GM23248 (cell line): ENCODE measurements around the gene TXNRD1. TPM values are rescaled to one million over a fixed set of nuclear protein-coding genes. Genes with fewer than 3 reads are reported as not detected.

ENCODE experiments used
- DNase-seq: peaks from one replicate; pipeline ENCODE4 v3.0.0-alpha.2; 2015
- H2AFZ ChIP-seq: fragments of 200-600 bp; sonication (generic); 2 replicates; pipeline ENCODE4 v1.6.1; 2016; ENCODE audit warnings: antibody characterized with exemption
- H3F3A ChIP-seq: fragments of 200-600 bp; sonication (generic); 2 replicates; pipeline ENCODE4 v1.6.1; 2016; ENCODE audit warnings: mild to moderate bottlenecking, antibody characterized with exemption, mixed run types; ENCODE audit not compliant: insufficient read depth
- H3K27ac ChIP-seq: fragments of 200-600 bp; sonication (generic); 2 replicates; pipeline ENCODE4 v1.5.1; 2016; ENCODE audit warnings: mild to moderate bottlenecking
- H3K27me3 ChIP-seq: fragments of 200-600 bp; sonication (generic); replicated peaks from 2 replicates; pipeline ENCODE4 v1.6.1; 2016; ENCODE audit warnings: mild to moderate bottlenecking; ENCODE audit not compliant: insufficient read depth
- H3K36me3 ChIP-seq: fragments of 200-600 bp; sonication (generic); 2 replicates; pipeline ENCODE4 v1.6.1; 2016; ENCODE audit warnings: low read depth, mild to moderate bottlenecking
- H3K4me1 ChIP-seq: fragments of 200-600 bp; sonication (generic); 2 replicates; pipeline ENCODE4 v1.6.1; 2016; ENCODE audit warnings: mild to moderate bottlenecking; ENCODE audit not compliant: insufficient read depth
- H3K4me2 ChIP-seq: fragments of 200-600 bp; sonication (generic); one replicate; pipeline ENCODE4 v1.6.1; 2016; ENCODE audit warnings: mild to moderate bottlenecking; ENCODE audit not compliant: unreplicated experiment
- H3K4me3 ChIP-seq: fragments of 200-600 bp; sonication (generic); 2 replicates; pipeline ENCODE4 v1.5.1; 2016; ENCODE audit warnings: mild to moderate bottlenecking
- H3K79me2 ChIP-seq: fragments of 200-600 bp; sonication (generic); 2 replicates; pipeline ENCODE4 v1.6.1; 2016; ENCODE audit warnings: mild to moderate bottlenecking; ENCODE audit not compliant: insufficient read depth
- H3K9ac ChIP-seq: fragments of 200-600 bp; sonication (generic); 2 replicates; pipeline ENCODE4 v1.6.1; 2016; ENCODE audit warnings: mild to moderate bottlenecking
- H3K9me2 ChIP-seq: fragments of 200-600 bp; sonication (generic); 2 replicates; pipeline ENCODE4 v1.6.1; 2016; ENCODE audit warnings: mixed run types, mild to moderate bottlenecking, moderate library complexity; ENCODE audit not compliant: insufficient read depth
- H3K9me3 ChIP-seq: fragments of 200-600 bp; sonication (generic); one replicate; pipeline ENCODE4 v1.6.1; 2017; ENCODE audit warnings: low read depth
- H4K20me1 ChIP-seq: fragments of 200-600 bp; sonication (generic); 2 replicates; pipeline ENCODE4 v1.6.0; 2016; ENCODE audit not compliant: insufficient read depth
- EZH2 ChIP-seq: fragments of 200-600 bp; sonication (generic); IDR thresholded peaks from 2 replicates; pipeline ENCODE4 v1.6.1; 2018; ENCODE audit warnings: antibody characterized with exemption, mild to moderate bottlenecking; ENCODE audit not compliant: insufficient read depth, poor library complexity, severe bottlenecking
- EZH2phosphoT487 ChIP-seq: fragments of 200-600 bp; sonication (generic); IDR thresholded peaks from 2 replicates; pipeline ENCODE4 v1.6.1; 2018; ENCODE audit warnings: antibody characterized with exemption, moderate library complexity, mild to moderate bottlenecking, low read depth; ENCODE audit not compliant: insufficient read depth
- WGBS, 2 experiments: methylation state at CpG; one replicate each; pipeline ENCODE4 v1.1.6; 2015 to 2017; ENCODE audit warnings: low lambda C conversion rate in 2 of 2, low coverage in 1 of 2; ENCODE audit errors: missing lambda C conversion rate in 2 of 2; 5-methylcytosine and 5-hydroxymethylcytosine counted together
- in situ Hi-C: fragments of 300-500 bp; cut with MboI; formaldehyde crosslinking; loops from 2 replicates; pipeline ENCODE4 v1.15.0; 2020
- polyA plus RNA-seq: library from polyadenylated mRNA; unstranded; fragments of >200 nt; fragmentation: Nextera tagmentation; extraction: Ambion mirVana; gene quantifications from 2 replicates; pipeline ENCODE4 v1.2.1, GENCODE V29; 2016
- total RNA-seq: library from RNA; depleted of rRNA; stranded (reverse); fragments of >200 nt; shearing (Covaris generic); gene quantifications from 2 replicates; pipeline ENCODE4 v1.2.3, GENCODE V29; 2014

The TXNRD1 gene
- total and polyA plus RNA-seq, 2 experiments from 2014 or later: 255 to 477 TPM

DNA sequence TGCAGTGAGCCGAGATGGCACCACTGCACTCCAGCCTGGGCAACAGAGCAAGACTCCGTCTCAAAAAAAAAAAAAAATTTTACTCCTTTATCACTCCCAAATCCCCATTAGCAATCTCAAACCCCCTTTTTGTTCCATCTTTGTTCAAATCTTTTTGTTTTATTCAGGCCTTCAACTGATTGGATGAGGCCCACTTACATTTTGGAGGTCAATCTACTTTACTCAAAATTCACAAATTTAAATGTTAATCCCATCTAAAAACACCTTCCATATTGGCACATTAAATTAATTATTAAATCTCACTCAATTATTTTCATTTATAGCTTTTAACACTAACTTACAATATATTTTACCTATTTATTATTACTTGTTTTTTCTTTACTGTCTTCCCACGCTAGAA is 27.0 kb upstream of the TXNRD1 start:
- DNase-seq: no peak
- no peaks in the 10 kb centered on the region for H4K20me1 ChIP-seq
- H2AFZ ChIP-seq: no peak overlapping the region
- H3F3A ChIP-seq: peaks cover 22% of the 10 kb centered on the region
- H3K4me3 ChIP-seq: no peak overlapping the region
- H3K27me3 ChIP-seq: no peaks in the 10 kb centered on the region
- H3K36me3 ChIP-seq: no peaks in the 10 kb centered on the region
- H3K9ac ChIP-seq: no peak overlapping the region
- no peaks in the 10 kb centered on the region for H3K9me2 ChIP-seq
- in situ Hi-C loops: no loop called here
- no peak overlapping the region for H3K4me2 ChIP-seq
- no peak overlapping the region for H3K27ac ChIP-seq
- 96 to 98% methylated on average over 3 of the region's 3 CpGs for WGBS, 2 experiments
- H3K9me3 ChIP-seq: no peaks in the 10 kb centered on the region
- peaks cover 16% of the 10 kb centered on the region for H3K4me1 ChIP-seq
- no peaks in the 10 kb centered on the region for H3K79me2 ChIP-seq
- TF ChIP-seq EZH2 (no peak), EZH2phosphoT487 (no peak)

DNA sequence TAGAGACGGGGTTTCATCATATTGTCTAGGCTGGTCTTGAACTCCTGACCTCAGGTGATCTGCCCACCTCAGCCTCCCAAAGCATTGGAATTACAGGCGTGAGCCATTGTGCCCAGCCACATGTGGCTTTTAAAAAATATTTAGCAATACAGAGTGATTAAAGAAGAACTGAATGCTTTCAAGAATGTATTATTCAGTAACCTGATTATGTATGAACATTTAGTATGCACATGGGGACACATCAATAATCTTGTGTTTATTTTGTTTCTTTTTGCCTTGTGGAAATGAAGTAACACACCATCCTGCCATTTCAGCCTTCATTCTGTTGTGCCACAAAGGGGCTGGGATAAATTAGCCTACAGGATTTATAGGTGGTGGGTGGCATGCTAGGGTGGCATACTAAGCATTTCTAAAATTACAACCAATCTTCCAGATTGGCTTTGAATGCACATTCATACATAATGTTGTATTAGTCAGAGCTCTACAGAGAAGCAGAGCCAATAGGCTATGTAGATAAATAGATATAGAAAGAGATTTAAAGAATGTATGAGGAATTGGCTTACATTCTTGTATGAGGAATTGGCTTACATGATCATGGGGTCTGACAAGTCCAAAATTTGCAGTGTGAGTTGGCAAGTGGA is 25.5 kb upstream of the TXNRD1 start:
- Histone ChIP-seq H3F3A (peaks cover 22% of the 10 kb centered on the region), H3K79me2 (no peaks in the 10 kb centered on the region), H3K27ac (peak overlapping the region; percentile 46), H3K4me3 (no peak overlapping the region), H3K4me2 (peak overlapping the region; percentile 5), H3K36me3 (no peaks in the 10 kb centered on the region), H3K9me3 (no peaks in the 10 kb centered on the region), H3K9ac (no peak overlapping the region), H3K9me2 (no peaks in the 10 kb centered on the region), H2AFZ (no peak overlapping the region), H3K27me3 (no peaks in the 10 kb centered on the region), H4K20me1 (no peaks in the 10 kb centered on the region), H3K4me1 (peaks cover 16% of the 10 kb centered on the region)
- in situ Hi-C loops: no loop called here
- TF ChIP-seq EZH2phosphoT487 (no peak), EZH2 (no peak)
- WGBS, 2 experiments: 71 to 83% methylated on average over 2 of the region's 2 CpGs
- DNase-seq: peak; percentile 67

DNA sequence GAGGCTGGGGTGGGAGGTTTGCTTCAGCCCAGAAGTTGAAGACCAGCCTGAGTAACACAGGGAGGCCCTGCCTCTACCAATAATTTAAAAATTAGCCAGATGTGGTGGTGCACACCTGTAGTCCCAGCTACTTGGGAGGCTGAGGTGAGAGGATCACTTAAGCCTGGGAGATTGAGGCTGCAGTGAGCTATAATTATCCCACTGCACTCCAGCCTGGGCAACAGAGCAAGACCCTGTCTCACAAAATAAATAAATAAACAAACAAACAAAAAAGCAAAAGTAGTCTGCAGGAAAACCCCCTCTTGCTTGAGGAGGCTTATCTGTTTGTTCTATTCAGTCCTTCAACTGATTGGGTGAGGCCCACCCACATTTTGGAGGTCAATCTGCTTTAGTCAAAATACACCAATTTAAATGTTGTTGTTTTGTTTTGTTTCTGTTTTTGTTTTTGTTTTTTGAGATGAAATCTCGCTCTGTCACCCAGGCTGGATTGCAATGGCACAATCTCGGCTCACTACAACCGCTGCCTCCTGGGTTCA is 24.9 kb upstream of the TXNRD1 start:
- 0 out of 2 replicates have a peak overlapping the region, but pooled peaks have one; percentile 46 for H3K27ac ChIP-seq
- in situ Hi-C loops: no loop called here
- 97% methylated on average over 3 of the region's 3 CpGs for WGBS, 2 experiments

DNA sequence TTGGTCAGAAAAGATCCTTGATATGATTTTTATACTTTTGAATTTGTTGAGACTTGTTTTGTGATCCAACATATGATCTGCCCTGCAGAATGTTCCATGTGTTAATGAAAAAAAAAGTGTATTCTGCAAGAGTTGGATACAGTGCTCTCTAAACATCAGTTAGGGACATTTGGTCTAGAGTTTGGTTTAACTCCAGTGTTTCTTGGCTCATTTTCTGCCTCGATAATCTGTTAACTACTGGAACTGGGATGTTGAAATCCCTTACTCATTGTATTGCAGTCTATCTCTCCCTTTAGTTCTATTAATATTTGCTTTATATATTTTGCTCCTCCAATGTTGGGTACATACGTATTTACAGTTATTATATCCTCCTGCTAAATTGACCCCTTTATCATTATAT is 18.3 kb upstream of the TXNRD1 start:
- in situ Hi-C loops: no loop called here
- Histone ChIP-seq H3K4me3 (no peak overlapping the region), H3K9ac (no peak overlapping the region), H3K27me3 (no peaks in the 10 kb centered on the region), H3K9me2 (no peaks in the 10 kb centered on the region), H3K4me2 (peak overlapping the region; percentile 33), H2AFZ (no peak overlapping the region), H3K79me2 (no peaks in the 10 kb centered on the region), H3K9me3 (no peaks in the 10 kb centered on the region), H4K20me1 (no peaks in the 10 kb centered on the region), H3F3A (peaks cover 15% of the 10 kb centered on the region), H3K4me1 (peaks cover 12% of the 10 kb centered on the region), H3K27ac (0 out of 2 replicates have a peak overlapping the region, but pooled peaks have one; percentile 3), H3K36me3 (no peaks in the 10 kb centered on the region)
- TF ChIP-seq EZH2 (no peak), EZH2phosphoT487 (no peak)
- 45 to 50% methylated on average over 2 of the region's 2 CpGs for WGBS, 2 experiments
- DNase-seq: peak; percentile 72

More for the DNA sequence above, 24.9 kb upstream of the TXNRD1 start:
- no peak for DNase-seq
- Histone ChIP-seq H3K9me2 (no peaks in the 10 kb centered on the region), H3F3A (peaks cover 22% of the 10 kb centered on the region), H3K4me2 (no peak overlapping the region), H3K36me3 (no peaks in the 10 kb centered on the region), H3K79me2 (no peaks in the 10 kb centered on the region), H3K4me1 (peaks cover 14% of the 10 kb centered on the region), H2AFZ (no peak overlapping the region), H3K4me3 (no peak overlapping the region), H4K20me1 (no peaks in the 10 kb centered on the region), H3K9ac (no peak overlapping the region), H3K9me3 (no peaks in the 10 kb centered on the region), H3K27me3 (no peaks in the 10 kb centered on the region)
- no peak for TF ChIP-seq EZH2
- no peak for TF ChIP-seq EZH2phosphoT487
